HepG2 (cell line): Measurements from ENCODE around the gene CRNKL1. TPM values are rescaled to one million over a fixed set of nuclear protein-coding genes. Genes with fewer than 3 reads are reported as not detected.

Experiments used
- ATAC-seq: fragments of 200-7000 bp; cut with Tn5 transposase; 3 replicates; pipeline ENCODE4 v1.9.1; 2020; ENCODE audit warnings: mild to moderate bottlenecking, moderate library complexity
- BruUV-seq: library from RNA; stranded (reverse); fragments of 400-500 nt; replicated peaks from 2 replicates; lab custom pipeline; 2021; lab: Mats Ljungman, UMichigan
- CTCF ChIA-PET: fragments of 300-600 bp; formaldehyde crosslinking; extraction: SDS; loops from one replicate; lab custom pipeline; 2021; ENCODE audit warnings: low total read pairs, inconsistent platforms, low intra/inter-chr PET ratio; lab: Yijun Ruan, JAX
- POLR2A ChIA-PET: fragments of 350-600 bp; sonication (Branson Sonifier 250); formaldehyde crosslinking; loops from one replicate; lab custom pipeline; 2020; ENCODE audit warnings: antibody characterized with exemption, inconsistent platforms; lab: Yijun Ruan, JAX
- DNase-seq: peaks from one replicate; pipeline ENCODE4 v3.0.0-alpha.2; 2015; ENCODE audit warnings: low spot score
- FAIRE-seq: peaks from 3 replicates; lab custom pipeline; 2011; peaks lifted over from hg19 to GRCh38; lab: Jason Lieb, UNC
- H2AFZ ChIP-seq: one replicate; pipeline ENCODE4 v1.6.1; 2011; ENCODE audit warnings: low read length, inconsistent platforms
- H3K27ac ChIP-seq: fragments of 300-600 bp; 3 replicates; pipeline ENCODE4 v1.8.0; 2011; ENCODE audit warnings: mixed run types, mild to moderate bottlenecking, mixed read lengths, low read length, inconsistent platforms; ENCODE audit not compliant: insufficient read depth; ENCODE audit errors: extremely low read length
- H3K27me3 ChIP-seq, 2 experiments: fragments of 200-600 bp in 1 of 2; 2 replicates in 1 of 2; 3 replicates in 1 of 2; pipeline versions ENCODE4 v1.6.0 to v1.8.0; 2011; ENCODE audit warnings: low read length in 2 of 2, mild to moderate bottlenecking in 2 of 2, moderate library complexity in 2 of 2, inconsistent platforms in 1 of 2; ENCODE audit not compliant: insufficient read depth in 2 of 2, control insufficient read depth in 1 of 2
- H3K36me3 ChIP-seq, 2 experiments: fragments of 200-600 bp in 1 of 2; replicated peaks in 1 of 2; 2 replicates in 1 of 2; 3 replicates in 1 of 2; pipeline versions ENCODE4 v1.5.1 to v1.8.0; 2011; ENCODE audit warnings: low read length in 2 of 2, inconsistent platforms in 1 of 2; ENCODE audit not compliant: insufficient read depth in 2 of 2, control insufficient read depth in 1 of 2
- H3K4me1 ChIP-seq: 2 replicates; pipeline ENCODE4 v1.5.1; 2012; ENCODE audit warnings: low read length, inconsistent platforms; ENCODE audit not compliant: insufficient read depth
- H3K4me2 ChIP-seq: 2 replicates; pipeline ENCODE4 v1.6.0; 2011; ENCODE audit warnings: low read depth, low read length, inconsistent platforms
- H3K4me3 ChIP-seq, 3 experiments: fragments of 200-600 bp in 1 of 3; sonication (generic), shearing (Covaris generic) in 1 of 3; replicated peaks in 1 of 3; 2 replicates each; pipeline ENCODE4 v1.5.1; 2011 to 2016; ENCODE audit warnings: low read length in 3 of 3, inconsistent platforms in 2 of 3, low read depth in 2 of 3, mild to moderate bottlenecking in 2 of 3, control low read depth in 1 of 3, mixed read lengths in 1 of 3; ENCODE audit not compliant: insufficient read depth in 1 of 3
- H3K79me2 ChIP-seq: one replicate; pipeline ENCODE4 v1.6.1; 2011; ENCODE audit warnings: low read length, inconsistent platforms; ENCODE audit not compliant: insufficient read depth
- H3K9ac ChIP-seq: 2 replicates; pipeline ENCODE4 v1.6.0; 2011; ENCODE audit warnings: mild to moderate bottlenecking, low read depth, low read length, inconsistent platforms; ENCODE audit not compliant: insufficient read depth
- H3K9me3 ChIP-seq: 2 replicates; pipeline ENCODE4 v1.5.1; 2012; ENCODE audit warnings: mild to moderate bottlenecking, low read length
- H4K20me1 ChIP-seq: 2 replicates; pipeline ENCODE4 v1.6.0; 2011; ENCODE audit warnings: inconsistent platforms, mild to moderate bottlenecking, low read length, moderate library complexity; ENCODE audit not compliant: insufficient read depth
- DMAP1 ChIP-seq: IDR thresholded peaks from 2 replicates; pipeline ENCODE4 v1.6.1; 2016
- FOSL2 ChIP-seq: sonication (generic); formaldehyde crosslinking; IDR thresholded peaks from 2 replicates; pipeline ENCODE4 v1.4.0; 2020; ENCODE audit warnings: missing genetic modification reagents
- MYC ChIP-seq: sonication (generic); formaldehyde crosslinking; IDR thresholded peaks from 2 replicates; pipeline ENCODE4 v1.9.0; 2021; ENCODE audit warnings: missing genetic modification reagents, borderline replicate concordance
- NR3C1 ChIP-seq: sonication (generic); formaldehyde crosslinking; IDR thresholded peaks from 2 replicates; pipeline ENCODE4 v1.4.0; 2020; ENCODE audit warnings: missing genetic modification reagents
- NRL ChIP-seq: sonication (generic); formaldehyde crosslinking; IDR thresholded peaks from 2 replicates; pipeline ENCODE4 v1.5.0; 2020; ENCODE audit warnings: missing genetic modification reagents, mild to moderate bottlenecking, moderate library complexity, borderline replicate concordance
- PLSCR1 ChIP-seq: sonication (generic); formaldehyde crosslinking; IDR thresholded peaks from 2 replicates; pipeline ENCODE4 v1.5.0; 2020; ENCODE audit warnings: missing genetic modification reagents, mild to moderate bottlenecking, borderline replicate concordance
- POLR2AphosphoS5 ChIP-seq: IDR thresholded peaks from 2 replicates; pipeline ENCODE4 v1.6.1; 2012; ENCODE audit warnings: low read depth, low read length
- POLR2G ChIP-seq: fragments of 200-400 bp; formaldehyde crosslinking; IDR thresholded peaks from 2 replicates; pipeline ENCODE4 v1.6.1; 2018; ENCODE audit warnings: mild to moderate bottlenecking, low read depth, low read length, moderate library complexity
- ZNF207 ChIP-seq: fragments of 450-650 bp; IDR thresholded peaks from 2 replicates; pipeline ENCODE4 v1.6.1; 2016; ENCODE audit warnings: antibody characterized with exemption, borderline replicate concordance
- ZNF281 ChIP-seq: sonication (generic); formaldehyde crosslinking; IDR thresholded peaks from 2 replicates; pipeline ENCODE4 v1.4.0; 2020; ENCODE audit warnings: missing genetic modification reagents, borderline replicate concordance
- ZNF577 ChIP-seq: sonication (generic); formaldehyde crosslinking; IDR thresholded peaks from 2 replicates; pipeline ENCODE4 v1.4.0; 2020; ENCODE audit warnings: mild to moderate bottlenecking, low read depth, missing genetic modification reagents, borderline replicate concordance
- ZNF672 ChIP-seq: sonication (generic); formaldehyde crosslinking; IDR thresholded peaks from 2 replicates; pipeline ENCODE4 v1.8.1; 2022; ENCODE audit warnings: missing genetic modification reagents
- ZSCAN12 ChIP-seq: sonication (generic); formaldehyde crosslinking; IDR thresholded peaks from 2 replicates; pipeline ENCODE4 v1.9.0; 2021; ENCODE audit warnings: mild to moderate bottlenecking, missing genetic modification reagents
- WGBS: methylation state at CpG from one replicate; pipeline ENCODE4 v1.1.6; 2017; ENCODE audit warnings: low lambda C conversion rate; 5-methylcytosine and 5-hydroxymethylcytosine counted together
- in situ Hi-C: cut with HindIII; loops from 2 replicates; pipeline ENCODE4 v1.10.0; 2017; ENCODE audit warnings: low pct_unique_long_range_greater_than_20kb; ENCODE audit not compliant: extremely low pct_ligation_motif_present
- intact Hi-C: fragments of 100-400 bp; cut with micrococcal nuclease; formaldehyde crosslinking; loops from one replicate; pipeline ENCODE4 v1.10.0; 2022; ENCODE audit not compliant: unreplicated experiment
- polyA plus RNA-seq, 8 experiments: library from polyadenylated mRNA; depleted of rRNA in 3 of 8; stranded (reverse) in 7 of 8; unstranded in 1 of 8; fragments of >200 nt; fragmentation: Illumina TruSeq in 4 of 8; extraction: Trizol in 4 of 8; gene quantifications; 2 replicates each; pipeline versions ENCODE4 v1.2.1 to v1.2.3, GENCODE V29; 2011 to 2016; ENCODE audit warnings: low read depth in 4 of 8, missing spikeins in 1 of 8, mixed read lengths in 1 of 8; ENCODE audit not compliant: insufficient read depth in 1 of 8
- total RNA-seq, 5 experiments: library from RNA; depleted of rRNA; stranded (reverse); fragments of >200 nt; fragmentation: Illumina TruSeq; extraction: Trizol; gene quantifications; 2 replicates each; pipeline ENCODE4 v1.2.3, GENCODE V29; 2016; ENCODE audit warnings: low read depth in 1 of 5

CRNKL1 gene
- total and polyA plus RNA-seq, 2 of the 13 experiments (the other 11 are each of a cell fraction or from before 2014, with no cell fraction given): 12.3 to 64.5 TPM

GRCh38 chr20:20037960-20038359, 14.3 kb downstream of the CRNKL1 start (continued):
- no peak for TF ChIP-seq ZNF207
- TF ChIP-seq PLSCR1 (CRISPR knock-in tag): no peak
- TF ChIP-seq ZNF672 (CRISPR knock-in tag): no peak
- no peak for TF ChIP-seq DMAP1 (CRISPR knock-in tag)
- no peak for TF ChIP-seq ZNF281
- no peak for TF ChIP-seq NRL (CRISPR knock-in tag)
- no peak for TF ChIP-seq ZSCAN12 (CRISPR knock-in tag)
- TF ChIP-seq NR3C1 (CRISPR knock-in tag): no peak
- TF ChIP-seq MYC (CRISPR knock-in tag): no peak
- TF ChIP-seq ZNF577: no peak

- 97% methylated on average over 3 of the region's 3 CpGs for WGBS
- POLR2A ChIA-PET: interaction anchor here (0.9 to 1.7 kb wide), 2 partner anchors 15 to 26 kb away, joined by 4 to 11 read pairs; partner anchors contain the start of genes CFAP61 and CRNKL1
These were observed 15.5 kb downstream of the CRNKL1 start for GRCh38 chr20:20036756-20037155.

More at GRCh38 chr20:20036756-20037155, 15.5 kb downstream of the CRNKL1 start:
- CTCF ChIA-PET: no interaction called here
- DNase-seq (no peak), FAIRE-seq (no peak), ATAC-seq (no peak)
- intact Hi-C loops: no loop called here
- Histone ChIP-seq H3K9me3 (no peaks in the 10 kb centered on the region), H3K27ac (no peak overlapping the region), H2AFZ (no peak overlapping the region), H3K27me3 (no peaks in the 10 kb centered on the region), H3K79me2 (no peaks in the 10 kb centered on the region), H3K4me2 (no peak overlapping the region), H3K36me3 (peaks cover 43 to 96% of the 10 kb centered on the region in 2 experiments), H3K4me1 (no peaks in the 10 kb centered on the region), H3K4me3 (no peak overlapping the region), H3K9ac (no peak overlapping the region), H4K20me1 (no peaks in the 10 kb centered on the region)
- in situ Hi-C loops: no loop called here
- BruUV-seq: no TSS peak
- TF ChIP-seq FOSL2 (no peak), POLR2G (peak; percentile 44; the same call in 1 of the 2 replicates), POLR2AphosphoS5 (peak; percentile 36; the same call in 1 of the 2 replicates)
